Hematopoietic multipotent progenitor cell treated with erythropoietin and hydrocortisone succinate and interleukin-3 and kit ligand, for 6 days (in vitro differentiated cells): ENCODE data around the gene SKA1.

Source experiments
- DNase-seq: peaks from one replicate; pipeline ENCODE4 v3.0.0-alpha.2; 2015

SKA1 gene

DNA sequence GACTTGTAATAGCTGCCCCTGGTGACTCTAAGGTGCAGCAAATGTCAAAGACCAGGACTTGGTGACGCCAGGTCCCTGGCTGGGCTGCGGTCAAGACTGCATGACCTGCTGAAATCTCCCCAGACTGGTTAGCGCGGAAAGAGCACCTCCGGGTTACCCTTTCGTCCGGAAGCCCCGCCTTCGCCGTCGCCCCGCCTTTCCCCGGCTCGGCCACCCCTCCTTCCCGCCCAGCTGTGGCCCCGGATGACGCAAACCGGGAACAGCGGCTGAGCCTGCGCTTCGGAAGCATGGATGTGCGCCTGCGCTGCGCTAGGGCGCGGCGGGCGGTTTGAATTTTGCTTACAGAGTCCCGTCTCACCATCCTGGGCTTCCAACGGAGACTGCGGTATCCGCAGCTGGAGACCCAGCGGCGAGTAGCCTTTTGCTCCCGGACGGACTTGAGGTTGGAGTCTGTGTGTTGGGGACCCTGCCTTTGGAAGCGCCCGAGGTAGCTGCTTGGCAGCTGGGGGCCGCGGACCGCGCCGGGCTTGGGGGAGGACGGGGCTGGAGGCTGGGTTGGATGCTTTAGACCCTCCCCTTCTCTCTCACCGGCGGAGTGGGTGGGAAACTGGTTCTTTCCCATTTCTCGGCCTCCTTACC is at the start of gene SKA1:
TSS of gene SKA1 (plus strand) at position 294 of the 639 bp plus-strand sequence. CDS start 785 bp downstream, outside the sequence.
- peak; percentile 95 for DNase-seq

DNA sequence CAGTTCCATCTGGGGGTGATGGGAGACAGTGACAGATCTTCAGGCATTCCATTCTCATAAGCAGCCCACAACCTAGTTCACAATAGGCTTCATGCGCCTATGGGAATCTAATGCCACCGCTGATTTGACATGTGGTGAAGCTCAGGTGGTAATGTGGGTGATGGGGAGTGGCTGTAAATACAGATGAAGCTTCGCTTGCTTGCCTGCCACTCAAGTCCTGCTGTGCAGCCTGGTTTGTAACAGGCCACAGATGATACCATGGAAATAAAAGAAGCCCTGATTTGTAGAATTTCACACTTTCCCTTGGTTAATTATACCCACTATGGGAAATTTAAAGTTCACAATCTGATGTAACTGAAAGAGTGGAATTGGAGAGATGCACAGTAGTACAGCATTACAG is 46.9 kb upstream of the SKA1 start:
- DNase-seq = no peak

GRCh38 chr18:50330176-50330575 is 44.7 kb upstream of the SKA1 start:
- DNase-seq = no peak

DNA sequence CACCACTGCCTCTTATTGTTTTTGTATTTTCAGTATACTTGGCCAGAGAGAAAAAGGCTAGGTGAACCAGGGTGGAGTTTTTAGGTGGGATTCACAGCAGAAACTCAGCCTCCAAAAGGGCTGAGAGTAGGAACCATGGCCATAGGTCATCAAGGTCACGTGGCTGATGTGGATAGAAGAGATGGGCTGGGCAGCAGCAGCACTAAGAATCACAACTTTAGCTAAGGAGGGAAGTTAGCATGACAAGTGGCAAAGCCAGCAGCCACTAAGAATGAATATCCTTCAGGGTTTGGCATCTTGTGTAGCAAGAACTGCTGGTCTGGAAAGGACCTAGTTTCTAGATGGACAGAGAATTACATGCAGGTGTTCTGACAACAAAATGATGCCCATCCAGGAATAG is 43.2 kb upstream of the SKA1 start:
- no peak for DNase-seq

GRCh38 chr18:50334546-50335152 is 40.2 kb upstream of the SKA1 start:
- no peak for DNase-seq

- DNase-seq = no peak
Measured at GRCh38 chr18:50338122-50338521, 36.7 kb upstream of the SKA1 start.

DNA sequence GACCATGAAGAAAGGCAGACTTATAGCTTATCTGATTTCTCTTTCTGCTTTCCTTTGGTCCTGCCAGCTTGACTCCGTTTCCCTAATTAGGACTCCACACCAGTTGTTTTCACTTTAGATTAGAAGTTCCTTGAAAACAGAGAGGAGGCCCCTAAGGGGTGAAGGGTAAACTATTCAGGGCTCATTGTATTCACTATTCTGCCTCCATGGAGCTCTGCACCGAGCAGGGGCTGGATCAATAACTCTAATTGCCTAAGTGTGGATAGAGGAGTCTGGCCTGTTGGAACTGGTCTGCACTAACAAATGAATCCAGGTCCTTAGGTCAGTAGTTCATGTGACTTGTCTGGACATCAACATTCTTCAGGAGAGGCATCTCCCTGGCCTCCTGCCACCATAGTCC is 36.1 kb upstream of the SKA1 start:
- no peak for DNase-seq

- DNase-seq = no peak
Measured at GRCh38 chr18:50340078-50340477, 34.8 kb upstream of the SKA1 start.

DNA sequence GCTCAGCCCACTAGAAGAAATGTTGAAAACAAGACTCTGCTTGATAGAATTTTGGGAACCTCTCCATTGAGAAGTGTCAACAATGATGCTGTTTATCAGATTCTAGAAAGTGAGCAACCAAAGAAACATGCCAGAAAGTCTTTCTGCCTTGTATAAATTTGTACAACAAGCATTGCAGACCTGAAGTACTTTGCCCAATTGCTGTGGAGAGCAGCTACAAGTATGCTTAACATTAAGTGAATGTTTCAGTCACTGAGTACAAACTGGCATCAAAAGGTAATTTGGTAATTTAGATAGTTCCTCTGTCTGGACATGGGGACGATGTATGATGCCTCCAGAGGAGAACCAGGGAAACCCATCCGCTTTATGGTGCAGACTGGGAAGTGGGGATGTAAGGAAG is 33.4 kb upstream of the SKA1 start:
- no peak for DNase-seq

GRCh38 chr18:50350699-50351098 is 24.1 kb upstream of the SKA1 start:
- DNase-seq = no peak

DNA sequence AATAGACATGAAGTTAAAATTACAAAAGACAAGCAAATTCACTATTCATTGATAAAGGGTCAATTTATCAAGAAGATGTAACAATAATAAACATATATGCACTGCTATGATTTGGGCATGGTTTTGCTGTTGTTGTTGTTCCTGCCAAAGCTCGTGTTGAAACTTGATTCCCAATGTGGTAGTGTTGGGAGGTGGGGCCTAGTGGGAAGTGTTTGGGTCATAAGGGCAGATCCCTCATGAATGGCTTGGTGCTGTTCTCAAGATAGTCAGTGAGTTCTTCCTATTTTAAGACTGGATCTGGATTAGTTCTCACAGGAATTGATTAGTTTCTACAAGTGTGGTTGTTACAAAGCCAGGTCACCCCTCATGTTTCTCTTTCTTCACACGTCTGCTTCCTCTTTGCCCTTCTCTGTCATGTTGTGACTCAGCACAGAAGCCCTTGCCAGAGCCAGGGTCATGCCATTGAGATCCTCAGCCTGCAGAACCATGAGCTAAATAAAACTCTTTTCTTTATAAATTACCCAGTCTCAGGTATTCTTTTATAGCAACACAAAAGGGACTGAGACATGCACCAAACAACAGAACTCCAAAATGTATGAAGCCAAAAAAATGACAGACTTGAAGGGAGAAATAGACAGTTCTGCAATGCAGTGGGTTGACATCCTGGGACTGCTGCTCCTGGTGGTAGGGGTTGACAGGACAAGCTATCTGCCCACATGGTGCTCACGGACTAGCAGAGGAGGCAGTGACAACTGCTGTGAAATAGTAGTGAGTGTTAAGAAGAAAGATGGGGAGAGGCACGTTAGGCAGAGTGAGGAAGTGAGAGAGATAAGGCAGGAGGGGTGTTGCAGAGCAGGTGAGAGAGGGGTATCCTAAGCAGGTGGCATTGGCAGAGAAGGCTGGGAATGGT is 18.6 kb upstream of the SKA1 start:
- DNase-seq = peak; percentile 51

DNA sequence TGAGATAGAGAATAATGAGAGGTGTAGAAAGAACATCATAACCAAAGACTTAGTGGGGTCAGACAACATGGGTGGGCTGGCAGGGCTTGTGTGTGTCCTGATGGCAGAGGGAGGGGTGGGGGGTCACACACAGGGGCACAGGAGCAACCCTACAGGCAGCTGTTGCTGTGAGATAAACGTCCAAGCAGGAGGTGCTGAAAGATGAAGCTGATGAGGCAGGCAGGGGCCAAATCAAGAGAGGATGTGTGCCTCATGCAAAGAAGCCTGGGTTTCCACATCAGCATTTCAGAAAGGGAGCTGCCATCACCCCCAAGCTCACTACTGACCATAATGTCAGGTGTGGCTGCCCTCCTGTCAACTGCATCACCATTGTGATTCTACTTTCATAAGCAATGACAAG is 16.0 kb upstream of the SKA1 start:
- DNase-seq = peak; percentile 15

DNA sequence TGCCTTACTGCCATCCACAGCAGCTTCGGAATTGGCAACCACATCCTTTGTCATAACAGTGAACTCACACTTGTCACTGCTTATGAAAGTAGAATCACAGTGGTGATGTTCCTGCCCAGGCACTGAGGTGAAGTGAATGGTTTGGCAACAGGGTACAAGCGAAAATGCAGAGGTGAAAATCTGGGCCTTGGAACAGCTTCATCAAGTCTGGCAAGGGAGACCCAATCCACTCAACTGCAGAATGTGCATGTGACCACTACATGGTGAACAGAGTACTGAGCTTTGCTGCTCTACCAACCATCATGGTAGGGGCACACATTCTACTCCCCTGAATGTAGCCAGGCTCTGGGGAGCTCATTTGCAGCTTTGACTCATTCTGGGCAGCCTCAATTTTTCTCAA is 15.0 kb upstream of the SKA1 start:
- no peak for DNase-seq

GRCh38 chr18:50360611-50361010 is 14.2 kb upstream of the SKA1 start:
- DNase-seq = no peak

DNA sequence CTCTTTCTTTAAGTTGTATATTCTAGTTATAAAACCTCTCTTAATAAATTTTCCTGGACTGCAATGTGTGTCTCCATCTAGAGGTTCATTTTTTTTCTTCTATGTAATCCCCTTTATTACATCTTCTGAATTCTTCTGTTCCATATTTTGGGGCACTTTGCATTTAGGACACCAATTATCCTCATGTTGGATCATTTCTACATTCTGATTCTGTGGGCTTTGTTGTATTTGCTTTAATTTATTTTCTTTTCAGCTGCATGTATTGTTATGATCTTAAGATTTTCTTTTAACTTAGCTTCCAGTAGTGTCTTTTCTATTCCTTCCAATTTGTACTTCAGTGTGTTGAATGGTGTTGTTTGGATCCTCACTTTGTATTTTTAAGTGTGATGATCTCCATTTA is 5.2 kb upstream of the SKA1 start:
- DNase-seq = no peak

- peak; percentile 7 for DNase-seq
Measured at GRCh38 chr18:50372743-50373142, 2.1 kb upstream of the SKA1 start.

DNA sequence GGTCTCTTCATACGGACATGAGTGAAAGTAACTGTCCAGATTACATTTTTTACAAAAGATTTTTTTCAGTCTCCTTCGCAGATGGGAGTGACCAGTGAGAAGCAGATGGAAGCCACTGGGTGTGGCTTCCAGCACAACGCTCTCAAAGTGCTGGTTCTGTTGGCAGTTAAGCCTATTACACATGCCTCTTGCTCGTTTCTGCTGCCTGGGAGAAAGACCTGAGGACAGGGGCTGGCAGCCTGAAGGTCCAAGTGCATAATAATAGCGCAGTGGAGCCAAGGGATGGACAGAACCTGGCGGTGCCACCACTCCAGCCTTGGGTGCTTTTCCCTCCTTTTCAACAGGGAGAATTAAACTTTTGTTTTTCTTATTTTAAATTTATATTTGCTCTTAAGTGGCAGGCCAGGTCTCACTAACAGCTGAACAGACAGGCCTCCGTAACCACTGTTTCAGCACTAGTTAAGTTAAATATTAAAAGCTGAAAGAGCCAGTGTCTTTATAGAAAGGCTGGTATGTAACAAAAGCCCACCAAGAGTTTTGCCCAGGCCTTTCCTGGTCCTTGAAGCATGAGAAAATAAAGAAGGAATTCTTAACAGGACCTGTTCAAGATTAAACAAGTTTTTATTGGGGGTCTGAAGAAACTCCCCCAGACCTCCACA is 1.2 kb upstream of the SKA1 start:
- DNase-seq = no peak

GRCh38 chr18:50374220-50374752 is 560 bp upstream of the SKA1 start:
- DNase-seq = no peak

GRCh38 chr18:50377061-50377798 is 2.4 kb downstream of the SKA1 start:
- DNase-seq = no peak

GRCh38 chr18:50388988-50389387 is 14.1 kb downstream of the SKA1 start:
- no peak for DNase-seq

DNA sequence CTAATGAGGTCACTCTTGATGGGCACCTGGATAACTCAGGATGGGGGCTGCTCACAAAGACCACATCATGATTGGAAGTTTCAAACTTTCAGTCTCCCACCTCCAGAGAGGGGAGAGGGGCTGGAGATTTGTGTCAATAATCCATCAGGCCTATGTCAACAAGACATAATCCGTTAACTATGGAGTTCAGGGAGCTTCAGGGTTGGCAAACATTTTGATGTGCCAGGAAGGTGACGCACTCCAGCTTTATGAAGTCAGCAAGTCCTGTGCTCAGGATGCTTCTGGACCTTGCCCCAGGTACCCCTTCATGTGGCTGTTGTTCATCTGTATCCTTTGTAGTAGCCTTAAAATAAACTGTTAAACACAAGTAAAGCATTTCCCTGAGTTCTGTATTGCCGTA is 19.0 kb downstream of the SKA1 start:
- DNase-seq = no peak

DNA sequence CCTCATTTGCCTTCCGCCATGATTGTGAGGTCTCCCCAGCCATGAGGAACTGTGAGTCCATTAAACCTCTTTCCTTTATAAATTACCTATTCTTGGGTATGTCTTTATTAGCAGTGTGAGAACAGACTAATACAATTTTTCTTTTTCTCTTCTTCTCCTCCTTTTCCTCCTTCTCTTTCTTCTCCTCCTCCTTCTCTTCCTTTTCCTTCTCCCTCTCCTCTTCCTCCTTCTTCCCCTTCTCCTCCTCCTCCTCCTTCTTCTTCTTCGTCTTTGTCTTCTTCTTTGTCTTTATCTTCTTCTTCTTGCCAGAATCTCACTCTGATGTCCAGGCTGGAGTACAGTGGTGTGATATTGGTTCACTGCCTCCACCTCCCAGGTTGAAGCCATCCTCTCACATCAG is 20.2 kb downstream of the SKA1 start:
- no peak for DNase-seq
